Smooth muscle cell (in vitro differentiated cells): Measurements from ENCODE around the gene TET3. TPM values are rescaled to one million over a fixed set of nuclear protein-coding genes. Genes with fewer than 3 reads are reported as not detected.
A peak's percentile ranks its signal among the peaks of the same experiment; 100 is the strongest.

Experiments
- DNase-seq: peaks from one replicate; lab custom pipeline; 2025; ENCODE audit not compliant: unreplicated experiment; lab: John Stamatoyannopoulos, UW
- H2AFZ ChIP-seq: fragments of 200-600 bp; sonication (generic); 2 replicates; pipeline ENCODE4 v1.6.0; 2016; ENCODE audit warnings: antibody characterized with exemption, low read depth, mild to moderate bottlenecking
- H3F3A ChIP-seq: fragments of 200-600 bp; sonication (generic); 2 replicates; pipeline ENCODE4 v1.6.0; 2017; ENCODE audit warnings: antibody characterized with exemption, low read depth
- H3K27ac ChIP-seq: fragments of 200-600 bp; sonication (generic); 2 replicates; pipeline ENCODE4 v1.5.1; 2016; ENCODE audit warnings: low read depth, mild to moderate bottlenecking
- H3K27me3 ChIP-seq: fragments of 200-600 bp; sonication (generic); 2 replicates; pipeline ENCODE4 v1.6.1; 2016; ENCODE audit warnings: low read depth, mild to moderate bottlenecking
- H3K36me3 ChIP-seq: fragments of 200-600 bp; sonication (generic); 2 replicates; pipeline ENCODE4 v1.5.1; 2016; ENCODE audit warnings: low read depth
- H3K4me1 ChIP-seq: fragments of 200-600 bp; sonication (generic); 2 replicates; pipeline ENCODE4 v1.5.1; 2016; ENCODE audit warnings: low read depth
- H3K4me2 ChIP-seq: fragments of 200-600 bp; sonication (generic); 2 replicates; pipeline ENCODE4 v1.6.0; 2016; ENCODE audit warnings: mild to moderate bottlenecking
- H3K4me3 ChIP-seq: fragments of 200-600 bp; sonication (generic); 2 replicates; pipeline ENCODE4 v1.5.1; 2016; ENCODE audit warnings: mild to moderate bottlenecking
- H3K79me2 ChIP-seq: fragments of 200-600 bp; sonication (generic); 2 replicates; pipeline ENCODE4 v1.6.0; 2016; ENCODE audit warnings: low read depth, mild to moderate bottlenecking
- H3K9ac ChIP-seq: fragments of 200-600 bp; sonication (generic); 2 replicates; pipeline ENCODE4 v1.6.0; 2016; ENCODE audit warnings: low read depth
- H3K9me3 ChIP-seq: fragments of 200-600 bp; sonication (generic); replicated peaks from 2 replicates; pipeline ENCODE4 v1.5.1; 2016; ENCODE audit warnings: low read depth
- H4K20me1 ChIP-seq: fragments of 200-600 bp; sonication (generic); 2 replicates; pipeline ENCODE4 v1.6.0; 2016; ENCODE audit warnings: low read depth
- WGBS: methylation state at CpG from one replicate; pipeline ENCODE4 v1.1.7; 2016; ENCODE audit warnings: low lambda C conversion rate; 5-methylcytosine and 5-hydroxymethylcytosine counted together
- polyA plus RNA-seq: library from polyadenylated mRNA; unstranded; fragments of >200 nt; fragmentation: Nextera tagmentation; extraction: Ambion mirVana; gene quantifications from 2 replicates; pipeline ENCODE4 v1.2.1, GENCODE V29; 2016
- total RNA-seq: library from RNA; depleted of rRNA; stranded (reverse); fragments of >200 nt; gene quantifications from 2 replicates; pipeline ENCODE4 v1.2.3, GENCODE V29; 2014
- TF ChIP-seq, protein P1 (sequence below): fragments of 200-600 bp; sonication (generic); IDR thresholded peaks from 2 replicates; pipeline ENCODE4 v1.5.1; 2017; ENCODE audit warnings: borderline replicate concordance, mild to moderate bottlenecking, antibody characterized with exemption; ENCODE audit not compliant: insufficient read depth, poor library complexity, severe bottlenecking

Gene TET3
- total and polyA plus RNA-seq, 2 experiments from 2014 or later = 3.2 to 12.7 TPM

- peaks cover 49% of the 10 kb centered on the region for H3K4me1 ChIP-seq
- H2AFZ ChIP-seq = no peak overlapping the region
- no peaks in the 10 kb centered on the region for H3K36me3 ChIP-seq
- no peak for DNase-seq
- H3K4me3 ChIP-seq = no peak overlapping the region
- H4K20me1 ChIP-seq = peaks cover 76% of the 10 kb centered on the region
- H3K27me3 ChIP-seq = no peaks in the 10 kb centered on the region
- H3K9me3 ChIP-seq = no peaks in the 10 kb centered on the region
- H3K27ac ChIP-seq = peak overlapping the region; percentile 40
- peak overlapping the region; percentile 59 for H3K4me2 ChIP-seq
- TF ChIP-seq, protein P1, sequence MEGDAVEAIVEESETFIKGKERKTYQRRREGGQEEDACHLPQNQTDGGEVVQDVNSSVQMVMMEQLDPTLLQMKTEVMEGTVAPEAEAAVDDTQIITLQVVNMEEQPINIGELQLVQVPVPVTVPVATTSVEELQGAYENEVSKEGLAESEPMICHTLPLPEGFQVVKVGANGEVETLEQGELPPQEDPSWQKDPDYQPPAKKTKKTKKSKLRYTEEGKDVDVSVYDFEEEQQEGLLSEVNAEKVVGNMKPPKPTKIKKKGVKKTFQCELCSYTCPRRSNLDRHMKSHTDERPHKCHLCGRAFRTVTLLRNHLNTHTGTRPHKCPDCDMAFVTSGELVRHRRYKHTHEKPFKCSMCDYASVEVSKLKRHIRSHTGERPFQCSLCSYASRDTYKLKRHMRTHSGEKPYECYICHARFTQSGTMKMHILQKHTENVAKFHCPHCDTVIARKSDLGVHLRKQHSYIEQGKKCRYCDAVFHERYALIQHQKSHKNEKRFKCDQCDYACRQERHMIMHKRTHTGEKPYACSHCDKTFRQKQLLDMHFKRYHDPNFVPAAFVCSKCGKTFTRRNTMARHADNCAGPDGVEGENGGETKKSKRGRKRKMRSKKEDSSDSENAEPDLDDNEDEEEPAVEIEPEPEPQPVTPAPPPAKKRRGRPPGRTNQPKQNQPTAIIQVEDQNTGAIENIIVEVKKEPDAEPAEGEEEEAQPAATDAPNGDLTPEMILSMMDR = no peak
- peaks cover 25% of the 10 kb centered on the region for H3K79me2 ChIP-seq
- H3K9ac ChIP-seq = no peak overlapping the region
- 84% methylated on average over 5 of the region's 5 CpGs for WGBS
- H3F3A ChIP-seq = peaks cover 10% of the 10 kb centered on the region
Observed at GRCh38 chr2:74000666-74001065, 16.0 kb downstream of the TET3 start.

DNA sequence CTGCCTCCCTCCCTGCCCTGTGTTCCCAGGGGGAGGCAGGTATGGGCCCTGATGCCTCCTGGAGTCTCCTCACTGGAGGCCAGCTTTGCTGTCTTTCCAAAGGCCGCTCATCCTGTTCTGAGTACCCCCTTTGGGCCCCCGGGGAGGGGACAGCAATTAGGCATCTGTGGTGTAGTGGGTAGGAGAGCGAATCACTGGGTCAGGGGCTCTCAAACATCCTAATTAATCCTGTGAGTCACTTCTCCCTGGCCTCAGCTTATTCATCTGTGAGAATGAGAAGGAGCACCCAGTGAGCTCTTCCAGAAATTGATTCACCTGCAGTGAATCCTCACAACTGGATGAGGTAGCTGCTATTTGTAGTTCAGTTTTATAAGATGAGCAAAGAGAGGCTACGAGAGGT is 16.4 kb downstream of the TET3 start:
- H3K79me2 ChIP-seq = peaks cover 29% of the 10 kb centered on the region
- H3K36me3 ChIP-seq = no peaks in the 10 kb centered on the region
- H2AFZ ChIP-seq = no peak overlapping the region
- TF ChIP-seq, protein P1 = no peak
- no peak overlapping the region for H3K4me3 ChIP-seq
- peak overlapping the region; percentile 59 for H3K4me2 ChIP-seq
- H3K27me3 ChIP-seq = no peaks in the 10 kb centered on the region
- DNase-seq = no peak
- 49% methylated on average over 4 of the region's 4 CpGs for WGBS
- peak overlapping the region; percentile 40 for H3K27ac ChIP-seq
- H4K20me1 ChIP-seq = peaks cover 80% of the 10 kb centered on the region
- H3K9ac ChIP-seq = no peak overlapping the region
- H3K9me3 ChIP-seq = no peaks in the 10 kb centered on the region
- peaks cover 53% of the 10 kb centered on the region for H3K4me1 ChIP-seq
- peaks cover 10% of the 10 kb centered on the region for H3F3A ChIP-seq

GRCh38 chr2:74001781-74002504 is 17.2 kb downstream of the TET3 start:
- Histone ChIP-seq H3K4me2 (peak overlapping the region; percentile 100), H2AFZ (no peak overlapping the region), H3K4me1 (peaks cover 53% of the 10 kb centered on the region), H3K79me2 (peaks cover 32% of the 10 kb centered on the region), H3K4me3 (peak overlapping the region; percentile 84), H3K9ac (no peak overlapping the region), H4K20me1 (peaks cover 83% of the 10 kb centered on the region), H3K36me3 (no peaks in the 10 kb centered on the region), H3F3A (peaks cover 10% of the 10 kb centered on the region), H3K27ac (peak overlapping the region; percentile 95), H3K27me3 (no peaks in the 10 kb centered on the region), H3K9me3 (no peaks in the 10 kb centered on the region)
- TF ChIP-seq, protein P1 = no peak
- 23% methylated on average over 19 of the region's 24 CpGs for WGBS
- no peak for DNase-seq
